GM12874 (cell line): ENCODE measurements around the gene TTC34.

Source experiments
- CTCF ChIP-seq: IDR thresholded peaks from 2 replicates; pipeline ENCODE4 v1.5.1; 2011; ENCODE audit warnings: low read depth, mild to moderate bottlenecking, control low read depth, low read length, moderate library complexity; ENCODE audit not compliant: insufficient read depth

Gene TTC34

DNA sequence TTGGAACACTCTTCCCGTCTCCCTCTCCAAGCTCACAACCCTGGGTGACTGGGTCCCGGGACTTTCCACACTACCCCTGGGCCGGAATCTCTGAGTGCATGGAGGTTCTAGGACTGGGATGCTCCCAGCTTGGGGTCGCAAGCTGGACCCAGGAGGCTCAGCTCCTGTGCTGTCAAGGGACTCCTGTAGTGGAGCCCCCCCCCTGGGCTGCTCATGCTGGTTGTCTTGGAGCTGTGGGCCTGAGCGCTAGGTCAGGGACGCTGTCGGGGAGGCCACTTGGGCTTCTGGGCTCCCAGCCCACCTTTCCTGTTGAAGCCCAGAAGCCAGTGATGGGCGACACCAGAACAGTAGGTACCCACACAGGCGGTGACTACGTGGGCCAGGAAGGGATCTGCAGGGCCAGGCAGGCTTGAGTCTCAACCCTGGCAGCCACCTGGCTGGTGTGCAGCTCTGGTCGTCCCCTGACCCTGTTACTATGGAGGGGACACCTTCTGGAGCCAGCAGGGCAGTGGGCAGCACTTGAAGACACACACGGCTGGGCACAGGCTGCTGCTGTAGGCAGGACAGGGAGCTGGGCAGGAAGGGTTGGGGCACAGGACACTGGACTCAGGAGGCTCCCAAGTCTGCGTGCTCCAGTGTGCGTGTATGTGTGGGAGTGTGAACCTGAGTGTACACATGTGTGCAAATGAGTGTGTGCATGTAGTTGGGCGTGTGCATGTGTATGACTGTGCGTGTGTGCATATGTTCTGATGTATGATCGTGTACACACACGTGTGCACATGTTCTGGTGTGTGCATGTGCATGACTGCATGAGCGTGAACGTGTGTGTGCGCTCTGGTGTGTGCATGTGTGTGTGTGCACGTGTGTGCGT, 171.6 kb downstream of the TTC34 start:
- no peak for TF ChIP-seq CTCF

- TF ChIP-seq CTCF: no peak
Observed at GRCh38 chr1:2628933-2629626, 172.4 kb downstream of the TTC34 start.

DNA sequence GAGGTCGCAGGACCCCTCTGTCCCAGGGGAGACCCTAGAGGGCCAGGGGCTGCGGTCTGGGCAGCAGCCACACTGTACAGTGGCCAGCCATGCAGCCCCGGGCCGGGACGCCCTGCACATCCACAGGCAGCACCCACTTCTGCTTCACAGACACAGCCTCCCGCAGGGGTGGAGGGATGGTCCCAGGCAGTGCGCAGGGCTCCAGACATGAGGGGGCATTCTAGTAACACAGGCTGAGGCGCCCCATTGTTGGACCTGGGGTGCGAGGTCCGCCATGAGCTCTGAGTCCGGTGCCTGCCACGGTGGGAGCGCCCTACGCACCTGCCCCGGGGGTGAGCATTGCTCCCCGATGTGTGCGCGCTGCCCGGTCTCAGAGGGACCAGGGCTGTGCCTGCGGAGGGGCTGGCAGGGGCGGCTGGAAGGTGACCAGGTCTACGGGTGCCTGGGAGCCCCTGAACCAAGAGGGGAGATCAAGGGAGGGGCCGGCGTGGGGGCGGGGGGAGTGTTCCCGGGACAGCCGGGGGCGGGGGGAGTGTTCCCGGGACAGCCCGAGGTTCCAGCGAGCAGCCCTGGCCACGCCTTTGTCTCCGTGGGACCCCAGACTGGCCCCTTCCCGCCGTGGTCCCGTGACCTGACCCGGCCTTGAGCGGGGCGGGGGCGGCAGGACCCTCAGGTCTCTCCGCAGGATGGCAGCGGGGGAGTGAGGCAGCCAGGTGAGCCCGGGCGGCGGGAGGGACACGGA, 173.1 kb downstream of the TTC34 start:
- TF ChIP-seq CTCF: no peak

DNA sequence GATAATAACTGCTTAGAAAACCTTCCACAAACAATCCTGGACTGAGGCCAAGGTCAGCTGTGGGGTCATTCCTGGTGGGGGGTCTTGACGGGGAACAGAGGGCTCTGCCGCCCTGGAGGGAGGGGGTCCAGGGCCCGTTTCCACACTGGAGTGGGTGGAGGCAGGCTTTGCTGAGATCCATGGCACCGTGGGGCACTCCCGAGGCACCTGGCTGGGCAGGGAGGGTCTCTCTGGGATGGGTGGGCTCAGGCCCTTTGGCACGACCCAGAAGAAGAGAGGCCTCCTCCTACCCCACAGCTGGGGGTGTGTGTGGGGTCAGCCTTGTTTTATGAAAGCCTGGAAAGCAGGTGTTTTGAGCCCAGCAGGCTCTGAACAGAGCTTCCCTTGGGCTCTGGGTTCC, 173.7 kb downstream of the TTC34 start:
- no peak for TF ChIP-seq CTCF

DNA sequence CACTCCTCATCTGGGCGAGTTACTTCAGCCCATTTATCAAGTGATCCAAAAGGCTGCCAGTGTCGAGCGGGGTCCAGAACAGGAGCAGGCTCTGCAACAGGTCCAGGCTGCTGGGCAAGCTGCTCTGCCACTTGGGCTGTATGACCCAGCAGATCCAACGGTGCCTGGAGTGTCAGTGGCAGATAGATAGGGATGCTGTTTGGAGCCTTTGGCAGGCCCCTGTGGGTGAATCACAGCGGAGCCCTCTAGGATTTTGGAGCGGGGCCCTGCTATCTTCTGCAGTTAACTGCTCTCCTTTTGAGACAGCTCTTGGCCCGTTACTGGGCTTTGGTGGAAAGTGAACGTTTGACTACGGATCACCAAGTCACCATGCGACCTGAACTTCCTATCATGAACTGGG, 176.2 kb downstream of the TTC34 start:
- no peak for TF ChIP-seq CTCF

GRCh38 chr1:2624735-2625300, 176.7 kb downstream of the TTC34 start:
- no peak for TF ChIP-seq CTCF
